HEK293 (cell line): ENCODE measurements around the gene PRPF4.

Source experiments
- CTCF ChIA-PET: fragments of 350-600 bp; formaldehyde crosslinking; extraction: SDS; loops from one replicate; lab custom pipeline; 2021; ENCODE audit warnings: antibody characterized with exemption; lab: Yijun Ruan, JAX
- POLR2A ChIA-PET: fragments of 300-600 bp; formaldehyde crosslinking; extraction: SDS; loops from one replicate; lab custom pipeline; 2020; ENCODE audit warnings: antibody characterized with exemption, inconsistent platforms; lab: Yijun Ruan, JAX
- H3K27ac ChIP-seq: fragments of 200-500 bp; sonication (Bioruptor generic); 2 replicates; pipeline ENCODE4 v1.5.1; 2014; ENCODE audit warnings: low read depth, low read length, control low read depth, inconsistent platforms; ENCODE audit errors: extremely low read depth
- H3K36me3 ChIP-seq, 2 experiments: fragments of 200-500 bp in 1 of 2; sonication (Bioruptor generic) in 1 of 2; 1 replicate in 1 of 2; 2 replicates in 1 of 2; pipeline ENCODE4 v1.5.1; 2014 to 2017; ENCODE audit warnings: inconsistent platforms in 2 of 2, low read length in 2 of 2; ENCODE audit not compliant: control insufficient read depth in 2 of 2, insufficient read depth in 1 of 2
- H3K4me1 ChIP-seq: fragments of 200-500 bp; sonication (Bioruptor generic); 2 replicates; pipeline ENCODE4 v1.5.1; 2014; ENCODE audit warnings: mild to moderate bottlenecking, low read length, inconsistent platforms; ENCODE audit not compliant: control insufficient read depth, insufficient read depth
- H3K4me3 ChIP-seq: 2 replicates; pipeline ENCODE4 v1.5.1; 2011; ENCODE audit warnings: low read depth, mild to moderate bottlenecking, control low read depth, low read length, moderate library complexity
- H3K9me3 ChIP-seq: fragments of 200-500 bp; sonication (Bioruptor generic); 2 replicates; pipeline ENCODE4 v1.5.1; 2014; ENCODE audit warnings: low read depth, low read length, inconsistent platforms; ENCODE audit not compliant: control insufficient read depth, insufficient read depth
- SP7 ChIP-seq: fragments of 450-650 bp; formaldehyde crosslinking; IDR thresholded peaks from 2 replicates; pipeline ENCODE4 v1.5.1; 2016; ENCODE audit warnings: missing biosample characterization, missing genetic modification characterization
- ZBTB1 ChIP-seq: fragments of 450-650 bp; formaldehyde crosslinking; IDR thresholded peaks from 2 replicates; pipeline ENCODE4 v1.5.1; 2016; ENCODE audit warnings: missing biosample characterization, missing genetic modification characterization
- ZBTB17 ChIP-seq: fragments of 450-650 bp; formaldehyde crosslinking; IDR thresholded peaks from 2 replicates; pipeline ENCODE4 v1.5.1; 2016; ENCODE audit warnings: missing biosample characterization, missing genetic modification characterization
- ZBTB20 ChIP-seq: fragments of 450-650 bp; formaldehyde crosslinking; IDR thresholded peaks from 2 replicates; pipeline ENCODE4 v1.5.1; 2016; ENCODE audit warnings: missing biosample characterization, missing genetic modification characterization
- ZNF10 ChIP-seq: fragments of 450-650 bp; formaldehyde crosslinking; IDR thresholded peaks from 2 replicates; pipeline ENCODE4 v1.5.1; 2017; ENCODE audit warnings: missing biosample characterization, missing genetic modification characterization
- ZNF132 ChIP-seq: fragments of 450-650 bp; formaldehyde crosslinking; IDR thresholded peaks from 2 replicates; pipeline ENCODE4 v1.5.1; 2017; ENCODE audit warnings: missing biosample characterization, missing genetic modification characterization, borderline replicate concordance
- ZNF146 ChIP-seq: fragments of 450-650 bp; formaldehyde crosslinking; IDR thresholded peaks from 2 replicates; pipeline ENCODE4 v1.5.1; 2016; ENCODE audit warnings: missing biosample characterization, missing genetic modification characterization
- ZNF18 ChIP-seq: fragments of 450-650 bp; formaldehyde crosslinking; IDR thresholded peaks from 2 replicates; pipeline ENCODE4 v1.5.1; 2016; ENCODE audit warnings: missing biosample characterization, missing genetic modification characterization
- ZNF184 ChIP-seq: fragments of 450-650 bp; IDR thresholded peaks from 2 replicates; pipeline ENCODE4 v1.5.1; 2018; ENCODE audit warnings: missing biosample characterization, mild to moderate bottlenecking, missing genetic modification characterization
- ZNF274 ChIP-seq, 2 experiments: fragments of 200-500 bp in 1 of 2; fragments of 450-650 bp in 1 of 2; sonication (Bioruptor generic) in 1 of 2; formaldehyde crosslinking in 1 of 2; IDR thresholded peaks; 2 replicates each; pipeline versions ENCODE4 v1.5.1 to v1.6.1; 2014 to 2016; ENCODE audit warnings: borderline replicate concordance in 1 of 2, inconsistent platforms in 1 of 2, low read length in 1 of 2, missing biosample characterization in 1 of 2, missing genetic modification characterization in 1 of 2
- ZNF510 ChIP-seq: fragments of 450-650 bp; formaldehyde crosslinking; IDR thresholded peaks from 2 replicates; pipeline ENCODE4 v1.5.1; 2018; ENCODE audit warnings: mild to moderate bottlenecking, missing genetic modification characterization, missing biosample characterization; ENCODE audit not compliant: insufficient replicate concordance
- ZNF660 ChIP-seq: fragments of 450-650 bp; IDR thresholded peaks from 2 replicates; pipeline ENCODE4 v1.5.1; 2018; ENCODE audit warnings: missing biosample characterization, mild to moderate bottlenecking, missing genetic modification characterization
- ZNF664 ChIP-seq: fragments of 450-650 bp; formaldehyde crosslinking; IDR thresholded peaks from 2 replicates; pipeline ENCODE4 v1.5.1; 2016; ENCODE audit warnings: missing biosample characterization, missing genetic modification characterization
- ZNF768 ChIP-seq: fragments of 450-650 bp; formaldehyde crosslinking; IDR thresholded peaks from 2 replicates; pipeline ENCODE4 v1.5.1; 2018; ENCODE audit warnings: missing biosample characterization, mild to moderate bottlenecking, missing genetic modification characterization
- ZNF843 ChIP-seq: fragments of 450-650 bp; formaldehyde crosslinking; IDR thresholded peaks from 2 replicates; pipeline ENCODE4 v1.5.1; 2016; ENCODE audit warnings: missing biosample characterization, missing genetic modification characterization
- TF ChIP-seq, protein P1 (sequence below): fragments of 450-650 bp; formaldehyde crosslinking; IDR thresholded peaks from 2 replicates; pipeline ENCODE4 v1.5.1; 2017; ENCODE audit warnings: missing biosample characterization, mild to moderate bottlenecking, missing genetic modification characterization, moderate library complexity
- TF ChIP-seq, protein P2 (sequence below): fragments of 450-650 bp; formaldehyde crosslinking; IDR thresholded peaks from 2 replicates; pipeline ENCODE4 v1.5.1; 2016; ENCODE audit warnings: missing biosample characterization, missing genetic modification characterization
- TF ChIP-seq, protein P3 (sequence below): fragments of 450-650 bp; formaldehyde crosslinking; IDR thresholded peaks from 2 replicates; pipeline ENCODE4 v1.5.1; 2016; ENCODE audit warnings: missing biosample characterization, missing genetic modification characterization
- TF ChIP-seq, protein P4 (sequence below): fragments of 450-650 bp; formaldehyde crosslinking; IDR thresholded peaks from 2 replicates; pipeline ENCODE4 v1.5.1; 2016; ENCODE audit warnings: missing biosample characterization, missing genetic modification characterization
- TF ChIP-seq, protein P5 (sequence below): fragments of 450-650 bp; formaldehyde crosslinking; IDR thresholded peaks from 2 replicates; pipeline ENCODE4 v1.5.1; 2016; ENCODE audit warnings: missing biosample characterization, missing genetic modification characterization, borderline replicate concordance

PRPF4 gene

DNA sequence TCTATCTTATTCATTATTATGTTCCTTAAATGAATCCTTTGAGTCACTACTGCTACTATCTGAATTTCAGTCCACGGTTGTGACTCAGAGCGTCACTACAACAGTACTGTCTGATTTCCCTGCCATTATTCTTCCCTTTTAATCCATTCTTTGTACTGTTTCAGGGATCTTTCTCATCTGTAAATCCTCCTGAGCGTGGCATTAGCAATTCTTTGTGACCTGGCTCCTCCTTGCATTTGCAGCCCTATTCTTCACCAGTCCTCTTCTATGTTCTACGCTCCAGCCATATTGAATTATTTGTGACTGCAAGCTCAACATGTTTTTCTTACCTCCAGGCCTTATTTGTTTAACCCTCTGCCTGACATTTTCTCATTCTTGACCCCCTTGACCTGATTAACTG is 5.9 kb downstream of the PRPF4 start (continued):
- TF ChIP-seq ZNF10 (tag by site-specific recombination) (no peak), ZNF184 (tag by site-specific recombination) (no peak), ZBTB1 (no peak)
- TF ChIP-seq, protein P1, sequence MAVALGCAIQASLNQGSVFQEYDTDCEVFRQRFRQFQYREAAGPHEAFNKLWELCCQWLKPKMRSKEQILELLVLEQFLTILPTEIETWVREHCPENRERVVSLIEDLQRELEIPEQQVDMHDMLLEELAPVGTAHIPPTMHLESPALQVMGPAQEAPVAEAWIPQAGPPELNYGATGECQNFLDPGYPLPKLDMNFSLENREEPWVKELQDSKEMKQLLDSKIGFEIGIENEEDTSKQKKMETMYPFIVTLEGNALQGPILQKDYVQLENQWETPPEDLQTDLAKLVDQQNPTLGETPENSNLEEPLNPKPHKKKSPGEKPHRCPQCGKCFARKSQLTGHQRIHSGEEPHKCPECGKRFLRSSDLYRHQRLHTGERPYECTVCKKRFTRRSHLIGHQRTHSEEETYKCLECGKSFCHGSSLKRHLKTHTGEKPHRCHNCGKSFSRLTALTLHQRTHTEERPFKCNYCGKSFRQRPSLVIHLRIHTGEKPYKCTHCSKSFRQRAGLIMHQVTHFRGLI = no peak

DNA sequence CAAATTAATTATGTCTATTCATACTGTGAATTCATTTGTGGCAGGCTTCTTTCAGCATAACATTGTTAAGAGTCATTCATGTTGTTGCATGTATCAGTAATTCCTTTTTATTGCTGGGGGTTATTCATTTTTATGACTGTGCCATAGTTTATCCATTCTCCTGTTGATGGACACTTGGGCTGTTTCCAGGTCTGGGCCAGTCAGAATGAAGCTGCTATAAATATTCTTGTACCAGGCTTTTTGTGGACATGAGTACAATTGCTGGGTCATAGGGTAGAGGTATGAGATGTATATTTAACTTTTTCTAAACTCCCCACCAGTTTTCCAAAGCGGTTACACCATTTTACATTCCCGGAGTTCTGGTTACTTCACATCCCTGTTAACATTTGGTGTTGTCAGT is 13.6 kb downstream of the PRPF4 start:
- ChIA-PET CTCF (interaction anchor here (0.7 kb wide), 1 partner anchor 316 kb away, joined by 4 read pairs; no protein-coding TSS in a partner anchor), POLR2A (no interaction called here)
- Histone ChIP-seq H3K36me3 (peaks cover 49 to 95% of the 10 kb centered on the region in 2 experiments), H3K27ac (no peak overlapping the region), H3K4me3 (no peak overlapping the region), H3K9me3 (no peaks in the 10 kb centered on the region), H3K4me1 (no peaks in the 10 kb centered on the region)
- TF ChIP-seq ZNF146 (tag by site-specific recombination) (no peak), ZBTB20 (no peak), ZBTB17 (tag by site-specific recombination) (no peak), ZNF843 (tag by site-specific recombination) (no peak), ZNF660 (no peak), ZNF18 (tag by site-specific recombination) (no peak), ZNF274 (IDR thresholded peaks at IDR 0.05; ENCODE audit: low read length) (no peak), ZNF274 (tag by site-specific recombination; IDR thresholded peaks at IDR 0.05; ENCODE audit: borderline replicate concordance) (no peak), ZNF132 (no peak), ZNF510 (tag by site-specific recombination) (no peak), ZNF768 (tag by site-specific recombination) (no peak), SP7 (tag by site-specific recombination) (no peak), ZNF664 (tag by site-specific recombination) (no peak)
- TF ChIP-seq, protein P2, sequence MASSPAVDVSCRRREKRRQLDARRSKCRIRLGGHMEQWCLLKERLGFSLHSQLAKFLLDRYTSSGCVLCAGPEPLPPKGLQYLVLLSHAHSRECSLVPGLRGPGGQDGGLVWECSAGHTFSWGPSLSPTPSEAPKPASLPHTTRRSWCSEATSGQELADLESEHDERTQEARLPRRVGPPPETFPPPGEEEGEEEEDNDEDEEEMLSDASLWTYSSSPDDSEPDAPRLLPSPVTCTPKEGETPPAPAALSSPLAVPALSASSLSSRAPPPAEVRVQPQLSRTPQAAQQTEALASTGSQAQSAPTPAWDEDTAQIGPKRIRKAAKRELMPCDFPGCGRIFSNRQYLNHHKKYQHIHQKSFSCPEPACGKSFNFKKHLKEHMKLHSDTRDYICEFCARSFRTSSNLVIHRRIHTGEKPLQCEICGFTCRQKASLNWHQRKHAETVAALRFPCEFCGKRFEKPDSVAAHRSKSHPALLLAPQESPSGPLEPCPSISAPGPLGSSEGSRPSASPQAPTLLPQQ = no peak
- TF ChIP-seq, protein P3, sequence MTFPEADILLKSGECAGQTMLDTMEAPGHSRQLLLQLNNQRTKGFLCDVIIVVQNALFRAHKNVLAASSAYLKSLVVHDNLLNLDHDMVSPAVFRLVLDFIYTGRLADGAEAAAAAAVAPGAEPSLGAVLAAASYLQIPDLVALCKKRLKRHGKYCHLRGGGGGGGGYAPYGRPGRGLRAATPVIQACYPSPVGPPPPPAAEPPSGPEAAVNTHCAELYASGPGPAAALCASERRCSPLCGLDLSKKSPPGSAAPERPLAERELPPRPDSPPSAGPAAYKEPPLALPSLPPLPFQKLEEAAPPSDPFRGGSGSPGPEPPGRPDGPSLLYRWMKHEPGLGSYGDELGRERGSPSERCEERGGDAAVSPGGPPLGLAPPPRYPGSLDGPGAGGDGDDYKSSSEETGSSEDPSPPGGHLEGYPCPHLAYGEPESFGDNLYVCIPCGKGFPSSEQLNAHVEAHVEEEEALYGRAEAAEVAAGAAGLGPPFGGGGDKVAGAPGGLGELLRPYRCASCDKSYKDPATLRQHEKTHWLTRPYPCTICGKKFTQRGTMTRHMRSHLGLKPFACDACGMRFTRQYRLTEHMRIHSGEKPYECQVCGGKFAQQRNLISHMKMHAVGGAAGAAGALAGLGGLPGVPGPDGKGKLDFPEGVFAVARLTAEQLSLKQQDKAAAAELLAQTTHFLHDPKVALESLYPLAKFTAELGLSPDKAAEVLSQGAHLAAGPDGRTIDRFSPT (tag by site-specific recombination) = no peak
- TF ChIP-seq, protein P4, sequence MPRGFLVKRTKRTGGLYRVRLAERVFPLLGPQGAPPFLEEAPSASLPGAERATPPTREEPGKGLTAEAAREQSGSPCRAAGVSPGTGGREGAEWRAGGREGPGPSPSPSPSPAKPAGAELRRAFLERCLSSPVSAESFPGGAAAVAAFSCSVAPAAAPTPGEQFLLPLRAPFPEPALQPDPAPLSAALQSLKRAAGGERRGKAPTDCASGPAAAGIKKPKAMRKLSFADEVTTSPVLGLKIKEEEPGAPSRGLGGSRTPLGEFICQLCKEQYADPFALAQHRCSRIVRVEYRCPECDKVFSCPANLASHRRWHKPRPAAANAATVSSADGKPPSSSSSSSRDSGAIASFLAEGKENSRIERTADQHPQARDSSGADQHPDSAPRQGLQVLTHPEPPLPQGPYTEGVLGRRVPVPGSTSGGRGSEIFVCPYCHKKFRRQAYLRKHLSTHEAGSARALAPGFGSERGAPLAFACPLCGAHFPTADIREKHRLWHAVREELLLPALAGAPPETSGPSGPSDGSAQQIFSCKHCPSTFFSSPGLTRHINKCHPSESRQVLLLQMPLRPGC (tag by site-specific recombination) = no peak
- TF ChIP-seq, protein P5, sequence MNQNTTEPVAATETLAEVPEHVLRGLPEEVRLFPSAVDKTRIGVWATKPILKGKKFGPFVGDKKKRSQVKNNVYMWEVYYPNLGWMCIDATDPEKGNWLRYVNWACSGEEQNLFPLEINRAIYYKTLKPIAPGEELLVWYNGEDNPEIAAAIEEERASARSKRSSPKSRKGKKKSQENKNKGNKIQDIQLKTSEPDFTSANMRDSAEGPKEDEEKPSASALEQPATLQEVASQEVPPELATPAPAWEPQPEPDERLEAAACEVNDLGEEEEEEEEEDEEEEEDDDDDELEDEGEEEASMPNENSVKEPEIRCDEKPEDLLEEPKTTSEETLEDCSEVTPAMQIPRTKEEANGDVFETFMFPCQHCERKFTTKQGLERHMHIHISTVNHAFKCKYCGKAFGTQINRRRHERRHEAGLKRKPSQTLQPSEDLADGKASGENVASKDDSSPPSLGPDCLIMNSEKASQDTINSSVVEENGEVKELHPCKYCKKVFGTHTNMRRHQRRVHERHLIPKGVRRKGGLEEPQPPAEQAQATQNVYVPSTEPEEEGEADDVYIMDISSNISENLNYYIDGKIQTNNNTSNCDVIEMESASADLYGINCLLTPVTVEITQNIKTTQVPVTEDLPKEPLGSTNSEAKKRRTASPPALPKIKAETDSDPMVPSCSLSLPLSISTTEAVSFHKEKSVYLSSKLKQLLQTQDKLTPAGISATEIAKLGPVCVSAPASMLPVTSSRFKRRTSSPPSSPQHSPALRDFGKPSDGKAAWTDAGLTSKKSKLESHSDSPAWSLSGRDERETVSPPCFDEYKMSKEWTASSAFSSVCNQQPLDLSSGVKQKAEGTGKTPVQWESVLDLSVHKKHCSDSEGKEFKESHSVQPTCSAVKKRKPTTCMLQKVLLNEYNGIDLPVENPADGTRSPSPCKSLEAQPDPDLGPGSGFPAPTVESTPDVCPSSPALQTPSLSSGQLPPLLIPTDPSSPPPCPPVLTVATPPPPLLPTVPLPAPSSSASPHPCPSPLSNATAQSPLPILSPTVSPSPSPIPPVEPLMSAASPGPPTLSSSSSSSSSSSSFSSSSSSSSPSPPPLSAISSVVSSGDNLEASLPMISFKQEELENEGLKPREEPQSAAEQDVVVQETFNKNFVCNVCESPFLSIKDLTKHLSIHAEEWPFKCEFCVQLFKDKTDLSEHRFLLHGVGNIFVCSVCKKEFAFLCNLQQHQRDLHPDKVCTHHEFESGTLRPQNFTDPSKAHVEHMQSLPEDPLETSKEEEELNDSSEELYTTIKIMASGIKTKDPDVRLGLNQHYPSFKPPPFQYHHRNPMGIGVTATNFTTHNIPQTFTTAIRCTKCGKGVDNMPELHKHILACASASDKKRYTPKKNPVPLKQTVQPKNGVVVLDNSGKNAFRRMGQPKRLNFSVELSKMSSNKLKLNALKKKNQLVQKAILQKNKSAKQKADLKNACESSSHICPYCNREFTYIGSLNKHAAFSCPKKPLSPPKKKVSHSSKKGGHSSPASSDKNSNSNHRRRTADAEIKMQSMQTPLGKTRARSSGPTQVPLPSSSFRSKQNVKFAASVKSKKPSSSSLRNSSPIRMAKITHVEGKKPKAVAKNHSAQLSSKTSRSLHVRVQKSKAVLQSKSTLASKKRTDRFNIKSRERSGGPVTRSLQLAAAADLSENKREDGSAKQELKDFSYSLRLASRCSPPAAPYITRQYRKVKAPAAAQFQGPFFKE (tag by site-specific recombination) = no peak
- TF ChIP-seq, protein P1 = no peak
